IPS-18a (cell line): Measurements from ENCODE around the gene APAF1.
"Not testable (repeated sequence)": the region's sequence is repeated elsewhere in the genome, so short reads cannot be mapped to it uniquely, and the experiment has no call there.

Experiments
- H3K27ac ChIP-seq: one replicate; pipeline ENCODE4 v1.5.1; 2013; ENCODE audit warnings: low read length
- H3K27me3 ChIP-seq: one replicate; pipeline ENCODE4 v1.6.1; 2013; ENCODE audit warnings: mild to moderate bottlenecking, low read length; ENCODE audit not compliant: control insufficient read depth, insufficient read depth
- H3K36me3 ChIP-seq: one replicate; pipeline ENCODE4 v1.6.1; 2013; ENCODE audit warnings: low read depth, low read length; ENCODE audit not compliant: control insufficient read depth
- H3K4me1 ChIP-seq: one replicate; pipeline ENCODE4 v1.6.1; 2013; ENCODE audit warnings: low read depth, low read length; ENCODE audit not compliant: control insufficient read depth
- H3K4me3 ChIP-seq: one replicate; pipeline ENCODE4 v1.5.1; 2013; ENCODE audit warnings: low read length
- H3K9ac ChIP-seq: one replicate; pipeline ENCODE4 v1.6.1; 2013; ENCODE audit warnings: mild to moderate bottlenecking, low read length, moderate library complexity
- H3K9me3 ChIP-seq: one replicate; pipeline ENCODE4 v1.6.1; 2013; ENCODE audit warnings: low read depth, low read length; ENCODE audit not compliant: control insufficient read depth

The APAF1 gene

GRCh38 chr12:98644712-98645571 lies at the start of gene APAF1, which contains the start of gene IKBIP:
Gene APAF1, plus strand, starts transcription at chr12:98645290. Its CDS starts 3,070 bp downstream, at chr12:98648360.
Gene IKBIP, minus strand, starts transcription at chr12:98644788. Its CDS starts 87 bp downstream, at chr12:98644701.
- H3K4me1 ChIP-seq = peaks cover 3% of the 10 kb centered on the region
- peak within 1 kb of the TSS; percentile 80 for H3K4me3 ChIP-seq
- H3K27me3 ChIP-seq = peaks cover 7% of the 10 kb centered on the region
- no peak within 1 kb of the TSS for H3K27ac ChIP-seq
- peaks cover 13% of the 10 kb centered on the region for H3K36me3 ChIP-seq
- peak within 1 kb of the TSS; percentile 65 for H3K9ac ChIP-seq
- H3K9me3 ChIP-seq = no peaks in the 10 kb centered on the region

- H3K27me3 ChIP-seq, H3K27ac ChIP-seq, H3K9ac ChIP-seq, H3K4me3 ChIP-seq, H3K9me3 ChIP-seq: not testable (repeated sequence)
- peaks cover 16% of the 10 kb centered on the region for H3K4me1 ChIP-seq
- H3K36me3 ChIP-seq = peaks cover 70% of the 10 kb centered on the region
Measured at GRCh38 chr12:98597313-98597712, 47.8 kb upstream of the APAF1 start.

GRCh38 chr12:98601924-98602323 lies 43.2 kb upstream of the APAF1 start:
- Histone ChIP-seq H3K36me3 (peaks cover 67% of the 10 kb centered on the region), H3K27ac (no peak overlapping the region), H3K4me3 (no peak overlapping the region), H3K9me3 (no peaks in the 10 kb centered on the region), H3K27me3 (no peaks in the 10 kb centered on the region), H3K9ac (no peak overlapping the region), H3K4me1 (no peaks in the 10 kb centered on the region)

GRCh38 chr12:98606359-98606988 lies 38.6 kb upstream of the APAF1 start:
- Histone ChIP-seq H3K27ac (no peak overlapping the region), H3K27me3 (no peaks in the 10 kb centered on the region), H3K4me1 (no peaks in the 10 kb centered on the region), H3K4me3 (no peak overlapping the region), H3K9me3 (no peaks in the 10 kb centered on the region), H3K9ac (no peak overlapping the region), H3K36me3 (peaks cover 26% of the 10 kb centered on the region)

- no peaks in the 10 kb centered on the region for H3K4me1 ChIP-seq
- no peaks in the 10 kb centered on the region for H3K9me3 ChIP-seq
- H3K27ac ChIP-seq = no peak overlapping the region
- no peak overlapping the region for H3K4me3 ChIP-seq
- no peaks in the 10 kb centered on the region for H3K36me3 ChIP-seq
- H3K9ac ChIP-seq = no peak overlapping the region
- H3K27me3 ChIP-seq = no peaks in the 10 kb centered on the region
Measured at GRCh38 chr12:98610596-98610995, 34.5 kb upstream of the APAF1 start.

GRCh38 chr12:98612696-98613334 lies 32.3 kb upstream of the APAF1 start:
- Histone ChIP-seq H3K9me3 (no peaks in the 10 kb centered on the region), H3K4me3 (no peak overlapping the region), H3K4me1 (no peaks in the 10 kb centered on the region), H3K9ac (no peak overlapping the region), H3K36me3 (no peaks in the 10 kb centered on the region), H3K27ac (no peak overlapping the region), H3K27me3 (no peaks in the 10 kb centered on the region)

GRCh38 chr12:98618952-98619351 lies 26.1 kb upstream of the APAF1 start:
- H3K4me1 ChIP-seq = no peaks in the 10 kb centered on the region
- no peak overlapping the region for H3K9ac ChIP-seq
- H3K27me3 ChIP-seq = no peaks in the 10 kb centered on the region
- no peak overlapping the region for H3K4me3 ChIP-seq
- no peaks in the 10 kb centered on the region for H3K36me3 ChIP-seq
- H3K9me3 ChIP-seq = no peaks in the 10 kb centered on the region
- no peak overlapping the region for H3K27ac ChIP-seq

GRCh38 chr12:98635657-98636323 lies 9.3 kb upstream of the APAF1 start:
- Histone ChIP-seq H3K4me1 (no peaks in the 10 kb centered on the region), H3K36me3 (no peaks in the 10 kb centered on the region), H3K27me3 (no peaks in the 10 kb centered on the region), H3K4me3 (no peak overlapping the region), H3K27ac (no peak overlapping the region), H3K9me3 (no peaks in the 10 kb centered on the region), H3K9ac (no peak overlapping the region)

GRCh38 chr12:98637068-98637467 lies 8.0 kb upstream of the APAF1 start:
- no peaks in the 10 kb centered on the region for H3K4me1 ChIP-seq
- no peak overlapping the region for H3K4me3 ChIP-seq
- no peak overlapping the region for H3K9ac ChIP-seq
- H3K27ac ChIP-seq = no peak overlapping the region
- H3K27me3 ChIP-seq = no peaks in the 10 kb centered on the region
- H3K9me3 ChIP-seq = no peaks in the 10 kb centered on the region
- H3K36me3 ChIP-seq = no peaks in the 10 kb centered on the region

GRCh38 chr12:98638009-98638408 lies 7.1 kb upstream of the APAF1 start:
- Histone ChIP-seq H3K27me3 (no peaks in the 10 kb centered on the region), H3K36me3 (no peaks in the 10 kb centered on the region), H3K9me3 (no peaks in the 10 kb centered on the region), H3K4me1 (no peaks in the 10 kb centered on the region), H3K4me3 (no peak overlapping the region), H3K9ac (no peak overlapping the region), H3K27ac (no peak overlapping the region)

- Histone ChIP-seq H3K36me3 (no peaks in the 10 kb centered on the region), H3K4me1 (no peaks in the 10 kb centered on the region), H3K27me3 (no peaks in the 10 kb centered on the region), H3K4me3 (no peak overlapping the region), H3K9ac (no peak overlapping the region), H3K27ac (no peak overlapping the region), H3K9me3 (no peaks in the 10 kb centered on the region)
Measured at GRCh38 chr12:98639491-98639890, 5.6 kb upstream of the APAF1 start.
